HepG2 (cell line): Measurements from ENCODE around the gene MIEF1. TPM values are rescaled to one million over a fixed set of nuclear protein-coding genes. Genes with fewer than 3 reads are reported as not detected.

Experiments used
- CBX5 ChIP-seq: sonication (generic); formaldehyde crosslinking; IDR thresholded peaks from 2 replicates; pipeline ENCODE4 v1.4.0; 2020; ENCODE audit warnings: missing genetic modification reagents, borderline replicate concordance
- MIER3 ChIP-seq: IDR thresholded peaks from 2 replicates; pipeline ENCODE4 v1.6.1; 2016; ENCODE audit warnings: missing compliant biosample characterization, borderline replicate concordance
- MXD4 ChIP-seq: IDR thresholded peaks from 2 replicates; pipeline ENCODE4 v1.6.1; 2016; ENCODE audit warnings: mild to moderate bottlenecking, missing biosample characterization, missing genetic modification reagents
- PRDM10 ChIP-seq: sonication (generic); formaldehyde crosslinking; IDR thresholded peaks from 2 replicates; pipeline ENCODE4 v1.4.0; 2020; ENCODE audit warnings: low read depth, missing genetic modification reagents
- RARA ChIP-seq: IDR thresholded peaks from 2 replicates; pipeline ENCODE4 v1.6.1; 2016; ENCODE audit warnings: missing genetic modification reagents, missing compliant biosample characterization
- REST ChIP-seq, 2 experiments: IDR thresholded peaks; 2 replicates each; pipeline ENCODE4 v1.6.1; 2011 to 2012; ENCODE audit warnings: low read length in 2 of 2, borderline replicate concordance in 1 of 2, low read depth in 1 of 2, mild to moderate bottlenecking in 1 of 2, moderate library complexity in 1 of 2
- SIX4 ChIP-seq: sonication (generic); formaldehyde crosslinking; IDR thresholded peaks from 2 replicates; pipeline ENCODE4 v1.4.0; 2020; ENCODE audit warnings: missing genetic modification reagents
- SRSF4 ChIP-seq: fragments of 200-400 bp; formaldehyde crosslinking; IDR thresholded peaks from one replicate; pipeline ENCODE4 v1.6.1; 2018; ENCODE audit warnings: mild to moderate bottlenecking, low read depth, low read length, moderate library complexity; ENCODE audit not compliant: poor library complexity, severe bottlenecking
- TBX2 ChIP-seq: sonication (generic); formaldehyde crosslinking; IDR thresholded peaks from 2 replicates; pipeline ENCODE4 v1.5.0; 2020; ENCODE audit warnings: missing genetic modification reagents, mild to moderate bottlenecking, borderline replicate concordance
- ZBTB34 ChIP-seq: sonication (generic); formaldehyde crosslinking; IDR thresholded peaks from 2 replicates; pipeline ENCODE4 v1.8.0; 2022; ENCODE audit warnings: mild to moderate bottlenecking, missing genetic modification reagents
- ZEB1 ChIP-seq: IDR thresholded peaks from 2 replicates; pipeline ENCODE4 v1.6.1; 2012; ENCODE audit warnings: mild to moderate bottlenecking, low read depth, inconsistent platforms; ENCODE audit not compliant: insufficient replicate concordance
- ZMAT3 ChIP-seq: sonication (generic); formaldehyde crosslinking; conservative IDR thresholded peaks from 2 replicates; pipeline ENCODE4 v1.7.0; 2021; ENCODE audit warnings: missing genetic modification reagents
- ZNF138 ChIP-seq: sonication (generic); formaldehyde crosslinking; IDR thresholded peaks from 2 replicates; pipeline ENCODE4 v1.5.0; 2020; ENCODE audit warnings: mild to moderate bottlenecking, low read depth, missing genetic modification reagents
- ZNF225 ChIP-seq: sonication (generic); formaldehyde crosslinking; IDR thresholded peaks from 2 replicates; pipeline ENCODE4 v1.4.0; 2020; ENCODE audit warnings: mild to moderate bottlenecking, missing genetic modification reagents
- ZNF275 ChIP-seq: sonication (generic); formaldehyde crosslinking; IDR thresholded peaks from 2 replicates; pipeline ENCODE4 v1.8.0; 2022; ENCODE audit warnings: missing genetic modification reagents, mild to moderate bottlenecking, inconsistent platforms, borderline replicate concordance
- ZNF329 ChIP-seq: sonication (generic); formaldehyde crosslinking; IDR thresholded peaks from 2 replicates; pipeline ENCODE4 v1.9.0; 2021; ENCODE audit warnings: low read depth, mild to moderate bottlenecking, missing genetic modification reagents
- ZNF639 ChIP-seq: conservative IDR thresholded peaks from 2 replicates; pipeline ENCODE4 v1.6.1; 2018; ENCODE audit warnings: missing genetic modification reagents
- ZSCAN22 ChIP-seq: sonication (generic); formaldehyde crosslinking; IDR thresholded peaks from 2 replicates; pipeline ENCODE4 v1.4.0; 2020; ENCODE audit warnings: mild to moderate bottlenecking, missing genetic modification reagents
- ZSCAN25 ChIP-seq: sonication (generic); formaldehyde crosslinking; IDR thresholded peaks from 2 replicates; pipeline ENCODE4 v1.8.0; 2022; ENCODE audit warnings: mild to moderate bottlenecking, missing genetic modification reagents
- polyA plus RNA-seq, 8 experiments: library from polyadenylated mRNA; depleted of rRNA in 3 of 8; stranded (reverse) in 7 of 8; unstranded in 1 of 8; fragments of >200 nt; fragmentation: Illumina TruSeq in 4 of 8; extraction: Trizol in 4 of 8; gene quantifications; 2 replicates each; pipeline versions ENCODE4 v1.2.1 to v1.2.3, GENCODE V29; 2011 to 2016; ENCODE audit warnings: low read depth in 4 of 8, missing spikeins in 1 of 8, mixed read lengths in 1 of 8; ENCODE audit not compliant: insufficient read depth in 1 of 8
- total RNA-seq, 5 experiments: library from RNA; depleted of rRNA; stranded (reverse); fragments of >200 nt; fragmentation: Illumina TruSeq; extraction: Trizol; gene quantifications; 2 replicates each; pipeline ENCODE4 v1.2.3, GENCODE V29; 2016; ENCODE audit warnings: low read depth in 1 of 5

MIEF1 gene
- total and polyA plus RNA-seq, 2 of the 13 experiments (the other 11 are each of a cell fraction or from before 2014, with no cell fraction given): 21.7 to 34.8 TPM

- TF ChIP-seq ZNF639 (CRISPR knock-in tag) (no peak), SIX4 (CRISPR knock-in tag) (no peak), ZNF275 (CRISPR knock-in tag) (0 out of 2 replicates have a peak, but pooled peaks have one; percentile 66), SRSF4 (no peak), TBX2 (CRISPR knock-in tag) (no peak; the same call in 1 of the 2 replicates), RARA (CRISPR knock-in tag) (peak; percentile 18; the same call in 1 of the 2 replicates), ZNF329 (no peak), MIER3 (no peak), ZEB1 (no peak), ZMAT3 (CRISPR knock-in tag) (no peak; the same call in 1 of the 2 replicates), ZBTB34 (no peak), PRDM10 (CRISPR knock-in tag) (peak; percentile 3; the same call in 1 of the 2 replicates), CBX5 (CRISPR knock-in tag) (no peak), ZSCAN25 (CRISPR knock-in tag) (no peak), ZSCAN22 (CRISPR knock-in tag) (no peak), ZNF225 (CRISPR knock-in tag) (no peak; the same call in 1 of the 2 replicates), ZNF138 (CRISPR knock-in tag) (no peak), REST (IDR thresholded peaks at IDR 0.05; ENCODE audit: borderline replicate concordance in 1 of 2, low read depth in 1 of 2, low read length in 2 of 2) (no peak), MXD4 (CRISPR knock-in tag) (no peak)
Observed at GRCh38 chr22:39534092-39534506, 32.0 kb downstream of the MIEF1 start (continued).
